MCF 10A (cell line): Measurements from ENCODE around the gene CREB3L2. TPM values are rescaled to one million over a fixed set of nuclear protein-coding genes. Genes with fewer than 3 reads are reported as not detected.

Experiments
- BruUV-seq: library from RNA; stranded (reverse); fragments of 400-500 nt; replicated peaks from 2 replicates; lab custom pipeline; 2021; lab: Mats Ljungman, UMichigan
- CTCF ChIA-PET: fragments of 300-600 bp; sonication (Branson Sonifier 250); formaldehyde crosslinking; extraction: SDS; loops from one replicate; lab custom pipeline; 2021; ENCODE audit warnings: antibody characterized with exemption, inconsistent platforms; lab: Yijun Ruan, JAX
- POLR2A ChIA-PET: fragments of 300-600, 350-650 bp; sonication (Branson Sonifier 250); formaldehyde crosslinking; extraction: SDS; loops from one replicate; lab custom pipeline; 2020; ENCODE audit warnings: antibody characterized with exemption, inconsistent platforms; lab: Yijun Ruan, JAX
- DNase-seq: peaks from one replicate; pipeline ENCODE4 v3.0.0-alpha.2; 2018; ENCODE audit not compliant: unreplicated experiment
- H3K27ac Mint-ChIP-seq: one replicate; pipeline ENCODE4 v1.8.0; 2022; ENCODE audit warnings: mild to moderate bottlenecking, low read depth, mixed read lengths; ENCODE audit not compliant: unreplicated experiment
- H3K27me3 Mint-ChIP-seq: one replicate; pipeline ENCODE4 v1.8.0; 2022; ENCODE audit warnings: mixed read lengths; ENCODE audit not compliant: insufficient read depth, unreplicated experiment
- H3K36me3 Mint-ChIP-seq: one replicate; pipeline ENCODE4 v1.8.0; 2022; ENCODE audit warnings: mild to moderate bottlenecking, moderate library complexity, mixed read lengths; ENCODE audit not compliant: insufficient read depth, unreplicated experiment
- H3K4me1 Mint-ChIP-seq: one replicate; pipeline ENCODE4 v1.8.0; 2022; ENCODE audit warnings: mixed read lengths; ENCODE audit not compliant: insufficient read depth, unreplicated experiment
- H3K4me3 Mint-ChIP-seq: one replicate; pipeline ENCODE4 v1.8.0; 2022; ENCODE audit warnings: mild to moderate bottlenecking, moderate library complexity, mixed read lengths; ENCODE audit not compliant: unreplicated experiment
- H3K9me3 Mint-ChIP-seq: one replicate; pipeline ENCODE4 v1.8.0; 2022; ENCODE audit warnings: mixed read lengths; ENCODE audit not compliant: unreplicated experiment
- intact Hi-C: fragments of 100-400 bp; cut with micrococcal nuclease; formaldehyde crosslinking; loops from 2 replicates; pipeline ENCODE4 v1.14.1; 2022
- total RNA-seq: library from RNA; stranded (reverse); gene quantifications from 2 replicates; pipeline ENCODE4 v1.2.3, GENCODE V29; 2022
- TF ChIP-seq, protein P1 (sequence below): fragments of 200-600 bp; IDR thresholded peaks from one replicate; pipeline ENCODE4 v1.8.0; 2022; ENCODE audit warnings: antibody characterized with exemption, mild to moderate bottlenecking; ENCODE audit not compliant: unreplicated experiment

The CREB3L2 gene
- total RNA-seq, 1 experiment from 2014 or later: 74.2 TPM

GRCh38 chr7:138004046-138004445 is 2.2 kb upstream of the CREB3L2 start:
- CTCF ChIA-PET: interaction anchor here (1.0 to 15.3 kb wide), 11 partner anchors 10 to 398 kb away, joined by 3 to 563 read pairs (median 9); no protein-coding TSS in a partner anchor
- intact Hi-C loops: loop anchor here (5.0 kb wide), 1 partner anchor 82 kb away; no protein-coding TSS in a partner anchor
- POLR2A ChIA-PET: no interaction called here
- H3K4me3 Mint-ChIP-seq: no peak overlapping the region
- H3K4me1 Mint-ChIP-seq: peaks cover 13% of the 10 kb centered on the region
- TF ChIP-seq, protein P1, sequence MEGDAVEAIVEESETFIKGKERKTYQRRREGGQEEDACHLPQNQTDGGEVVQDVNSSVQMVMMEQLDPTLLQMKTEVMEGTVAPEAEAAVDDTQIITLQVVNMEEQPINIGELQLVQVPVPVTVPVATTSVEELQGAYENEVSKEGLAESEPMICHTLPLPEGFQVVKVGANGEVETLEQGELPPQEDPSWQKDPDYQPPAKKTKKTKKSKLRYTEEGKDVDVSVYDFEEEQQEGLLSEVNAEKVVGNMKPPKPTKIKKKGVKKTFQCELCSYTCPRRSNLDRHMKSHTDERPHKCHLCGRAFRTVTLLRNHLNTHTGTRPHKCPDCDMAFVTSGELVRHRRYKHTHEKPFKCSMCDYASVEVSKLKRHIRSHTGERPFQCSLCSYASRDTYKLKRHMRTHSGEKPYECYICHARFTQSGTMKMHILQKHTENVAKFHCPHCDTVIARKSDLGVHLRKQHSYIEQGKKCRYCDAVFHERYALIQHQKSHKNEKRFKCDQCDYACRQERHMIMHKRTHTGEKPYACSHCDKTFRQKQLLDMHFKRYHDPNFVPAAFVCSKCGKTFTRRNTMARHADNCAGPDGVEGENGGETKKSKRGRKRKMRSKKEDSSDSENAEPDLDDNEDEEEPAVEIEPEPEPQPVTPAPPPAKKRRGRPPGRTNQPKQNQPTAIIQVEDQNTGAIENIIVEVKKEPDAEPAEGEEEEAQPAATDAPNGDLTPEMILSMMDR: no peak
- H3K9me3 Mint-ChIP-seq: no peaks in the 10 kb centered on the region
- BruUV-seq: no TSS peak
- no peak for DNase-seq
- no peaks in the 10 kb centered on the region for H3K27me3 Mint-ChIP-seq
- no peaks in the 10 kb centered on the region for H3K36me3 Mint-ChIP-seq
- no peak overlapping the region for H3K27ac Mint-ChIP-seq

DNA sequence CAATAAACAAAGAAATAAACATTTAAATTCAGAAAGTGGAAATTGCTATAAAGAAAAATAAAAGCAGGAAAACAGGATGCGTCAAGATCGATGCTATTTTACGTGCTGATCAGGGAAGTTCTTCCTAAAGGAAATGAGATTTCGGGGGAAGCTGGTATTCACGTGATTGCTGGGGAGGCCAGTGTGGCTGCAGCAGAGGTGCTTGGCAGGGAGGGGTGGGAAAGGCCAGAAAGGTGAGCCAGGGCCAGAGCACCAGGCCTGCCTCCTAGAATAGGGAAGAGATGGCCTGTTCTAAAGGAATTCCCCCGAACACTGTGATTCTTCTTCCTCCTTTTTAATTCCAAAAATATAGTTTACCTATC is 923 bp upstream of the CREB3L2 start:
- Mint-ChIP-seq H3K9me3 (no peaks in the 10 kb centered on the region), H3K27ac (no peak overlapping the region), H3K4me1 (peaks cover 23% of the 10 kb centered on the region), H3K4me3 (no peak overlapping the region), H3K36me3 (no peaks in the 10 kb centered on the region), H3K27me3 (no peaks in the 10 kb centered on the region)
- ChIA-PET POLR2A (interaction anchor here (0.6 to 5.9 kb wide), 7 partner anchors 8 to 332 kb away, joined by 3 to 59 read pairs (median 5); no protein-coding TSS in a partner anchor), CTCF (interaction anchor here (0.5 to 15.3 kb wide), 35 partner anchors 8 to 754 kb away, joined by 3 to 563 read pairs (median 5); no protein-coding TSS in a partner anchor)
- no TSS peak for BruUV-seq
- TF ChIP-seq, protein P1: no peak
- intact Hi-C loops: loop anchor here (5.0 kb wide), 1 partner anchor 81 kb away; no protein-coding TSS in a partner anchor
- DNase-seq: no peak

- H3K36me3 Mint-ChIP-seq: peaks cover 4% of the 10 kb centered on the region
- DNase-seq: peak; percentile 99
- peak overlapping the region; percentile 62 for H3K27ac Mint-ChIP-seq
- intact Hi-C loops: loop anchor here (5.0 kb wide), 1 partner anchor 80 kb away; no protein-coding TSS in a partner anchor
- ChIA-PET POLR2A (interaction anchor here (0.6 to 5.9 kb wide), 19 partner anchors 8 to 459 kb away, joined by 3 to 59 read pairs (median 3); no protein-coding TSS in a partner anchor), CTCF (interaction anchor here (0.5 to 15.3 kb wide), 38 partner anchors 8 to 901 kb away, joined by 3 to 563 read pairs (median 4); no protein-coding TSS in a partner anchor)
- peak overlapping the region; percentile 93 for H3K4me3 Mint-ChIP-seq
- TF ChIP-seq, protein P1: peak; percentile 95
- H3K9me3 Mint-ChIP-seq: no peaks in the 10 kb centered on the region
- no TSS peak for BruUV-seq
- peaks cover 23% of the 10 kb centered on the region for H3K4me1 Mint-ChIP-seq
- no peaks in the 10 kb centered on the region for H3K27me3 Mint-ChIP-seq
Observed at GRCh38 chr7:138002096-138002827, 376 bp upstream of the CREB3L2 start.
